ENCODE data around the gene CCN6. TPM values are rescaled to one million over a fixed set of nuclear protein-coding genes. Genes with fewer than 3 reads are reported as not detected.
A peak's percentile ranks its signal among the peaks of the same experiment; 100 is the strongest.

The CCN6 gene
- total RNA-seq, 1 donor from 2014 or later: not detected

GRCh38 chr6:112066606-112067005 lies 12.7 kb downstream of the CCN6 start:
- no peak for TF ChIP-seq CTCF (conservative IDR thresholded peaks at IDR 0.05)
- H3K4me3 Mint-ChIP-seq: no peak overlapping the region

GRCh38 chr6:112081569-112081968 lies 27.7 kb downstream of the CCN6 start:
- H3K27ac Mint-ChIP-seq: no peak overlapping the region
- peaks cover 14% of the 10 kb centered on the region for H3K4me1 Mint-ChIP-seq (ENCODE audit: unreplicated experiment)
- no peaks in the 10 kb centered on the region for H3K9me3 Mint-ChIP-seq
- H3K27me3 Mint-ChIP-seq: no peaks in the 10 kb centered on the region
- TF ChIP-seq CTCF (conservative IDR thresholded peaks at IDR 0.05): no peak
- H3K36me3 Mint-ChIP-seq: peaks cover 10% of the 10 kb centered on the region
- no peak overlapping the region for H3K4me3 Mint-ChIP-seq
- no peak for DNase-seq (ENCODE audit: extremely low spot score, unreplicated experiment)

More at GRCh38 chr6:112066606-112067005, 12.7 kb downstream of the CCN6 start:
- no peaks in the 10 kb centered on the region for H3K4me1 Mint-ChIP-seq (ENCODE audit: unreplicated experiment)
- H3K27me3 Mint-ChIP-seq: no peaks in the 10 kb centered on the region
- no peaks in the 10 kb centered on the region for H3K9me3 Mint-ChIP-seq
- no peak for DNase-seq (ENCODE audit: extremely low spot score, unreplicated experiment)
- no peak overlapping the region for H3K27ac Mint-ChIP-seq
- peaks cover 1% of the 10 kb centered on the region for H3K36me3 Mint-ChIP-seq

DNA sequence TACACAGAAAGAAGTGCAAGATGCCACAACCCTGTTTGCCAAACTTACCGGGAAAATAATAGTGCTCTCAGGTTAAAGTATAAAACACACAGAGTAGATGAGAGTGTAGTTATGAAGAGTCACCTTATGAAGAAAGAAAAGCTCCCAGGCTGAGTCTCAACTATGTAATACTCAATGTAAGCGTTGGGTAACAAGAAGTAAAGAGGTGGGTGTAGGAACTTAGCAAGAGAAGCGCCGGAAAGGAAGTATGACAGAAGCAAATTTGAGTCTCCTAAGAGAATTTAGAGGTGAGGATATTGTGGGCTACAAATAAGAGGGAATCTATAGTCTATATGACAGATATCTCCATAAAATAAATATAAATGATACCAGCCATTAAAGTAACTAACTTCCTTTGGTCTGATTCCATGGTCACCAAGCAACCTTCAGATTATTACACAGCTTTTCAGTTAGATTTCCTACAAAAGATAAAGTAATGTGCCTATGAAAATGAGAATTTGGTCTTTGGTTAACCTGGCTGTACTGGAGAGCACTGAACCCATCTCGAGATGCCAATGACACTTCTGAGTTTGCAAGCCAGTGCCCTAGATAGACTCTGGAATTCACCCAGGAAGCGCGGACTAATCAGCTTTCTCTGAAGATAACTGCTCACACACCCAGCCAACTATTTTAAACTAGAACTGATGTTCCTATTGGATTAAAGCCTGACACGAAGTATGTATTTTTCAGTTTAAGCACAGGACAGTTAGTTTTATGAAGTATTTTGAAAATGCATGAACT lies 31.6 kb downstream of the CCN6 start:
- Mint-ChIP-seq H3K27ac (no peak overlapping the region), H3K36me3 (peaks cover 10% of the 10 kb centered on the region), H3K9me3 (no peaks in the 10 kb centered on the region), H3K4me1 (ENCODE audit: unreplicated experiment) (peaks cover 14% of the 10 kb centered on the region), H3K27me3 (no peaks in the 10 kb centered on the region), H3K4me3 (peak overlapping the region; percentile 74)
- no peak for TF ChIP-seq CTCF (conservative IDR thresholded peaks at IDR 0.05)
- no peak for DNase-seq (ENCODE audit: extremely low spot score, unreplicated experiment)

DNA sequence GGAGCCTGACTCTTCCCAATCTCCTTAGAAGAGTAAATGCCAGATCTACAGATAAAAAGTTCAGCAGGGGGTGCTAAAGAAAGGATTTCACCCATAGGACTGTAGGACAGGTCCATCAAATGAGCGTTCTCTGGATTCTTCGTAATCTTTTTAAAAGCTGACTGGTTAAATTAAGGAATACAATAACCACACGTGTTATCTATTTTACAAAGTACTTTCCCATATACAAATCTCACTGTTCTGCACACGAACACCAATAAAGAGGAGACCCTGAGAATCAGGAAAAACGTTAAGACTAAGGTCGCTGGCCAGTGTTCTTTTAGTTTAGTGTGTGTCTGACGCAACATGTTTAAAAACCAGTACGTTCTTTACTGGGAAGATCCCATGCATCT lies 32.8 kb downstream of the CCN6 start:
- H3K27ac Mint-ChIP-seq: no peak overlapping the region
- no peak for DNase-seq (ENCODE audit: extremely low spot score, unreplicated experiment)
- peaks cover 10% of the 10 kb centered on the region for H3K4me1 Mint-ChIP-seq (ENCODE audit: unreplicated experiment)
- no peak overlapping the region for H3K4me3 Mint-ChIP-seq
- no peaks in the 10 kb centered on the region for H3K9me3 Mint-ChIP-seq
- no peaks in the 10 kb centered on the region for H3K27me3 Mint-ChIP-seq
- TF ChIP-seq CTCF (conservative IDR thresholded peaks at IDR 0.05): peak; percentile 44
- H3K36me3 Mint-ChIP-seq: peaks cover 6% of the 10 kb centered on the region

GRCh38 chr6:112087136-112087911 lies 33.4 kb downstream of the CCN6 start, which contains the start of the genes FAM229B and TUBE1:
TSS of gene FAM229B (plus strand) at chr6:112087591. CDS start at chr6:112099284, 11,693 bp downstream.
TSS of gene TUBE1 (minus strand) at chr6:112087482. CDS start at chr6:112087434, 48 bp downstream.
- DNase-seq (ENCODE audit: extremely low spot score, unreplicated experiment): peak; percentile 89
- TF ChIP-seq CTCF (conservative IDR thresholded peaks at IDR 0.05): no peak
- Mint-ChIP-seq H3K36me3 (peaks cover 6% of the 10 kb centered on the region), H3K27me3 (no peaks in the 10 kb centered on the region), H3K4me3 (no peak within 1 kb of the TSS), H3K9me3 (no peaks in the 10 kb centered on the region), H3K4me1 (ENCODE audit: unreplicated experiment) (peaks cover 8% of the 10 kb centered on the region), H3K27ac (no peak within 1 kb of the TSS)

Data from type B pancreatic cell (in vitro differentiated cells).